ENCODE data around the gene SLC2A5.

DNA sequence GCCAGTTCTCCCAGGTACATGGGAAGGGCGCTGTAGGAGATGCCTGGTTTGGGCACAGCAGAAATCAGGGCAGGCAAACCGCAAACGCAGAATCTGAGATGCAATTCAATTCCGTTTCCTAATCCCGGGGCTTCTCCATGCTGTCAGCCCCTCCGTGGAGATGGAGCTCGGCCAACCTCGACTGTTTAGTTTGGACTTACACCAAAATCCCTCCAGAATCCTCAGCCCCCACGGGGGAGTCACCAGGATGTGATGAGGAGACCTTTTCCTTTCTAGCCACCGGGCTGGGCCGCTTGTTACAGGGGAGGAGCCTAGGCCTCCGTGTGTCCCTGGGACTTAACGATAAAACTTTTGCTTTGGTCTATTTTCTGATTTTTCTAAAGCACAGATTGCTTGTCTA lies 51.1 kb downstream of the SLC2A5 start:
- TF ChIP-seq REST (IDR thresholded peaks at IDR 0.05; ENCODE audit: insufficient read depth in 1 of 2, low read depth in 2 of 2, low read length in 2 of 2): no peak
- TF ChIP-seq POLR2AphosphoS5 (IDR thresholded peaks at IDR 0.05; ENCODE audit: low read depth, low read length): no peak

Data from PFSK-1 (cell line).